Stomach (tissue), 4 donors: ENCODE results near the gene PBX2.

Source experiments
- EP300 ChIP-seq: sonication (generic); formaldehyde crosslinking; IDR thresholded peaks from one replicate; pipeline ENCODE4 v1.6.1; 2017; ENCODE audit warnings: antibody characterized with exemption
- POLR2A ChIP-seq, 4 donors: fragments of 450-650 bp; IDR thresholded peaks; one replicate each; pipeline ENCODE4 v1.6.1; 2016; ENCODE audit warnings: antibody characterized with exemption in 4 of 4, control low read depth in 2 of 4, mild to moderate bottlenecking in 1 of 4, moderate library complexity in 1 of 4
- POLR2AphosphoS5 ChIP-seq, 3 donors: sonication (generic); formaldehyde crosslinking; IDR thresholded peaks; one replicate each; pipeline ENCODE4 v1.6.1; 2016; ENCODE audit warnings: antibody characterized with exemption in 3 of 3
- TF ChIP-seq, protein P1 (sequence below), 7 experiments: fragments of 450-650 bp in 4 of 7; fragments of 200-600 bp in 3 of 7; sonication (generic) in 3 of 7; IDR thresholded peaks; one replicate each; pipeline ENCODE4 v1.5.1; 2016 to 2019; ENCODE audit warnings: antibody characterized with exemption in 7 of 7, control low read depth in 2 of 7, mild to moderate bottlenecking in 1 of 7

DNA sequence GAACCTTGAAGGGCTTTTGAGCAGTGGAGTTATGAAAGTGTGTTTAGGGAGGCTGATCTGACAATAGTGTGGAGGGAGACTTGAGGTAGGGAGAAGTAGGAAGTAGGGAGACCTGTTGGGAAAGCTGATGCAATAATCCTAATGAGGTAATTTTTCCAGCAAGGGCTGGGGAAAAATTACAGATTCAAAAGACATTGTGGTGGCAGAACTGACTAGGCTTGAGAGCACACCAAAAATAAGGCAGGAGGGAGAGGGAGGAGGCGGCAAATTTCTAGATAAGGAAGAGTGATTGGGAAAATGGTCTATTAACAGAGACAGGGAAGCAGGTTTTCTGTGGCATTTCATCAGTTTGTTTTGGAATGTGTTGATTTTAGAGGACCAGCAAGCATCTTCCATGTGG lies 43.7 kb downstream of the PBX2 start:
- TF ChIP-seq POLR2A (IDR thresholded peaks at IDR 0.05) = no peak
- TF ChIP-seq, protein P1, sequence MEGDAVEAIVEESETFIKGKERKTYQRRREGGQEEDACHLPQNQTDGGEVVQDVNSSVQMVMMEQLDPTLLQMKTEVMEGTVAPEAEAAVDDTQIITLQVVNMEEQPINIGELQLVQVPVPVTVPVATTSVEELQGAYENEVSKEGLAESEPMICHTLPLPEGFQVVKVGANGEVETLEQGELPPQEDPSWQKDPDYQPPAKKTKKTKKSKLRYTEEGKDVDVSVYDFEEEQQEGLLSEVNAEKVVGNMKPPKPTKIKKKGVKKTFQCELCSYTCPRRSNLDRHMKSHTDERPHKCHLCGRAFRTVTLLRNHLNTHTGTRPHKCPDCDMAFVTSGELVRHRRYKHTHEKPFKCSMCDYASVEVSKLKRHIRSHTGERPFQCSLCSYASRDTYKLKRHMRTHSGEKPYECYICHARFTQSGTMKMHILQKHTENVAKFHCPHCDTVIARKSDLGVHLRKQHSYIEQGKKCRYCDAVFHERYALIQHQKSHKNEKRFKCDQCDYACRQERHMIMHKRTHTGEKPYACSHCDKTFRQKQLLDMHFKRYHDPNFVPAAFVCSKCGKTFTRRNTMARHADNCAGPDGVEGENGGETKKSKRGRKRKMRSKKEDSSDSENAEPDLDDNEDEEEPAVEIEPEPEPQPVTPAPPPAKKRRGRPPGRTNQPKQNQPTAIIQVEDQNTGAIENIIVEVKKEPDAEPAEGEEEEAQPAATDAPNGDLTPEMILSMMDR (IDR thresholded peaks at IDR 0.05) = no peak
- TF ChIP-seq POLR2AphosphoS5 (IDR thresholded peaks at IDR 0.05) = no peak
- TF ChIP-seq EP300 = no peak
